GM21447 (cell line): ENCODE results near the gene TOMM34.

Experiments used
- ATAC-seq: cut with Tn5 transposase; IDR thresholded peaks from one replicate; pipeline ENCODE4 v1.9.1; 2021; ENCODE audit not compliant: unreplicated experiment

Gene TOMM34

DNA sequence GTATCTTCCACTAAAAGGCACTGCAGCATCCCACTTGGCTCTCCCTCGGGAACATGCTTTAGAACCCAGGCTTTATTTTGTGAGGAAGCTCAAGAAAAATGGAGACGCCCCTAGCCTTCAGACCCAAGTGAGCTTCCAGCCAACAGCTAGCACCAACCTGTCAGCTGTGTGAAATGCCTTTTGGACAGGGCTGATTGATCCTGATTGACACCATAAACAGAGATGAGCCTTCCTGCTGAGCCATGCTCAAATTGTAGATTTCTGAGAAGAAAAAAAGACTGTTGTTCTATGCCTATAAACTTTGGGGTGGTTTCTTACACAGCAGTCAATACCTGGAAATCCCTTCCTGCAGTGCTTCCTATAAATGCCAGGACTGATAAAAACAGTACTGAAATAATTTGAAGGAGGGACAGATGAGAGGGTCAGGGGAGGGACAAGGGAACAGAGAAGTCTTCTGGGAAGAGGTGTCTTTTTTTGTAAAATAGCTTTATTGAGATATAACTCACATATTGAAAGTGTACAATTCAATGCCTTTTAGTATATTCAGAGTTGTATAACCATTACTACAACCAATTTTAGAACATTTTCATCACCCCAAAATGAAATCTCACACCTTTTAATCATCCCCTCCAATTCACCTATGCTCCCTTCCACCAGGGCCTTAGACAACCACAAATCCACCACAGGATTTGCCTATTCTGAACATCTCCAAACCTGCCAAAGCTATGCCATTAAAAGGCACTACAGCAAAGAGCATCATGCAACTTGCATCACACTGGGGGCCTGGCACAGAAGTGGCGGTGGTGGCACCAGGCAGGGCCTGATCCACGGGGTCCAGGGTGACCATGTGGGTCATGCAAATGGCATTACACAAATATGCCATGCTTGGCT is 3.4 kb upstream of the TOMM34 start:
- no peak for ATAC-seq

- ATAC-seq: no peak
Measured at GRCh38 chr20:44962483-44962882, 2.3 kb upstream of the TOMM34 start.

GRCh38 chr20:44961870-44962267 is 1.7 kb upstream of the TOMM34 start:
- ATAC-seq: no peak

DNA sequence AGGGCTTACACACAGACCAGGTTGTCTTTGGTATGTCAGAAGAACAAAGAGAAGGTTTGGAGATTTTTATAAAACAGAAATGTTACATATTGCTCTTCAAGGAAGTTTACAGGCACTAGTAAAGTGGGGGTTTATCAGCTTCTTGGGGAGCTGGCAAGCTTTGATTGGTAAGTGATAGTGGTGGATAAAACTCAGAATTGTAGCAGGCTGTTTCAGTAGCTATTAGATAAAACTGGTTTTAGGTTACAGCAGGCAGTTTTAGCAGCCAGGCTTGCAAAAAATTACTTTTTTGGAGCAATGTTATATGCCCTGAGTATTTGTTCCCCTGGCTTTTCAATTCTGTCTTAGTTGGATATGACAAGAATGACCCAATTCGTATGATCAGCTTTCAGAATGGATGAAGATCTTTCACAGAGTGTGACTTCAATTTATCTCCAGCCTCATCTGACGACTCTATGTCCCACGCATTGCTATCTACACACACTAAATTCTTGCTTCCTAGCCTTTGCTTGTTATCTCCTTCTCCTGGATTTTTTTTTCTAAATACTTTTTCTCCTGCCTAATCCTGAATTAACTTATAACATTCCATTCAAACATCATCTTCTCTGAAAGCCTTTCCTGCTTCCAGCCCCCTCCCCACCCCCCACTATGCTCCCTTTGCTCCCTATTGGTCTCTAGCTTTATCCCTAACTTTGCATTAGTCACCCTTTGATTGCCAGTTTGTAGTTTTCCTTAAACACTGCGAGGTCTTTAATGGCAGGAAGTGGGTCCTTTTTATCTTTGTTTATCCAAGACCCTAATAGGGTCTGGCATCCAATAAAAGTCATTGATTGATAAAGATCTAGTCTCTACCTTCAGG is 1.0 kb upstream of the TOMM34 start:
- ATAC-seq: no peak

GRCh38 chr20:44959638-44960102 is 527 bp downstream of the TOMM34 start:
- ATAC-seq: no peak

GRCh38 chr20:44959082-44959637 is 1.0 kb downstream of the TOMM34 start:
- ATAC-seq: no peak

DNA sequence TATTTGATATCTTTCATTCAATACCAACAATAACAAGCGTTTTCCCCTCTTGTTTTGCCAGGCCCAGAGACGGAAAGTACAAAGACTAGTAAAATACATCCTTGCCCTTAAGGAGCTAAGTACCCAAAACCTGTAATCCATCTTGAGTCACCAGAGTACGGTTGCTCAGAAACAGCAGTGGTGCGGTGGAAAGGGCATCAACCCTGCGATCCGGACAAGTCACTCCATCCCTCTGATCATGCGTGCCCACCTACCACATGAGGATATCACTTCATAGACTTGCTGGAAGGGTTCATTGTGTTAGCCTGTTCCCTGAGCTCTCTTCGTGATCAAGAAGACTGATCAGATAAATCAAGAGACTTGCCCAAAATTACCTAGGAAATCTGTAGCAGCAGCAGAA is 1.9 kb downstream of the TOMM34 start:
- no peak for ATAC-seq

DNA sequence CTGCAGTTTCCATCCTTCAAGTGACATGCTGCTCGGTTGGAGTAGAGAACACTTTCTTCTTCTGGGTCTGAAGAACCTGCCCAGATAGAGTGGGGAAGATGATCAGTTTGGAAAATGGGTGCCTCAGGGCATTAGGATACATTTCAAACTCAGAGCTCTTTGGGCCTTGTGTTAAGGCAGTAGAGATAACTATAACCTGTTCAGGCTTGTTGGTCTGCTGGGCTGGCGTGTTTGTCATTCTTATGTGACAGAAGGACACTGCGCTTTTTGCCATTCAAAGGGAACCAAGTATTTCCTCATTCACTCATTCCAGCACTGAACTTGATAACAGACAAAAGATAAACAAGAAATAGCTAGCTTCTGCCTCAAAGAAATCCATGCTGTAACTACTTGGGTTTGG is 3.8 kb downstream of the TOMM34 start:
- no peak for ATAC-seq

DNA sequence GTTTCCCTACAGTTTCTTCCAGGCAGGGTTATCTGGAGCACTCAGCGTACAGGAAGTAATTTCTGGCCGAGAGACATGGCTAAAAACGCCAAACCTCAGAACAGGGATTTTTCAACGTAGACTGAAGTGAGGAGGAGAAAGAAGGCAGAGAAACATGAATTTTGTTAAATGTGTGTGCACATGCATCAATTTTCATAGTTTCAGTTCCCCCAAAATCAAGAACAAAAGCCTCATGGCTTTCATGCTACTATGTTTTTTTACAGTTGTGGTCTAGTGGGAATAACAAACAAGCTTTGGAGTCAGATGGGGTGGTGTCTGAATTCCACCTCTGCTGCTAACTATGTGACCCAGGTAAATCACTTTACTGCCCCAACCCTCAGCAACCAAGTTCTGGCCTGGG is 4.9 kb downstream of the TOMM34 start:
- no peak for ATAC-seq

- ATAC-seq: no peak
Measured at GRCh38 chr20:44954211-44954610, 6.0 kb downstream of the TOMM34 start.

DNA sequence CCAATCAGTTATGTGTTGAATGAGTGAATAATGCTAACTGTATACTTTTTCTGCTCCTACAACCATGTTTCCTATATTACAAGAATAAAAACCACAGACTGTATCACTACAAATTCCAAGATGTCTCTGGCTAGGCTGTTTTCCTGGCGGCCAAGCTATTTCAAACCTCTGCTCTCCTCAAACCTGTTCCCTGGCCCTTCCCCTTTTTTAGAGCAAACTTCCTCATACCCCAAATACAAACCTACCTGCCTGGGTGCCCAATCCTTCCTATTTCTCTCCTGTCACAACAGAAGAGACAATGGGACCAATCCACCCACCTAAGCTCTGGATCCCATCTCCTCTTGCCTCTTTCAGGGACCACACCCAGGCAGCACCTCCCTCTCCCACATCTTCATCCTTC is 7.5 kb downstream of the TOMM34 start:
- ATAC-seq: no peak

DNA sequence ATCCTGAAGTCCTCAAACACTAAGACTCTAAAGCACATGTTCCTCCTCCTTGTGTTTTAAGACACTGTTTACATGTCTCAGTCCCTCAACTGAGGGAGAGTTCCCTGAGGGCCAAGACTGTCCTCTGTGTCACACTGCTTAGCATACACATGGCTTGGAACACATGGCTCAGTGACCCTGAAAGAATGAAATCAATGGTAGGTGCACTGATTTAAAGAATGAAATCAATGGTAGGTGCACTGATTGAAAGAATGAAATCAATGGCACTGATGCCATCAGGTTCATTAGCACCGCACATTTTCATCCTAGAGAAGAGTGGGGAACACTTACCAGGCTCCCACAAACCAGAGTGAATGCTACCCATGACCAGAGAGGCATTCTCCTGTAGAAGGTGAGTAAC is 9.8 kb downstream of the TOMM34 start:
- no peak for ATAC-seq

DNA sequence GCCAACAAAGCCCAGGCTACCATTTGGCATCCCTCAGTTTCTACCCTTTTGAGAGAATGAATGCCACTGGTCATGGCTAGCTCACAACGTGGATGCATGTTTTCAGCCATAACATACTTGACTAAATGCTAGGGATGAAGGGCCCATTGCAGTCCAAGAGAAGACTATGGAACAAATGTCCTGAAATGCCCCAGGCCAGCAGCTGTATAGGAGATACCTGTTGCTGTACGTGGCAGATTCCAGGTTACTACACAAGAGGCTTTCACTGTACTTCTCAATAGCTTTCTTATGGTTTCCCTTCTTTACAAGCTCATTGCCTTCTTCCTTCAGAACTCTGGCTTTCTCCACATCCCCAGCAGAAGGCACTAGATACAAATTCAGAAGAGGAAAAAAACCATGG is 11.7 kb downstream of the TOMM34 start:
- no peak for ATAC-seq

DNA sequence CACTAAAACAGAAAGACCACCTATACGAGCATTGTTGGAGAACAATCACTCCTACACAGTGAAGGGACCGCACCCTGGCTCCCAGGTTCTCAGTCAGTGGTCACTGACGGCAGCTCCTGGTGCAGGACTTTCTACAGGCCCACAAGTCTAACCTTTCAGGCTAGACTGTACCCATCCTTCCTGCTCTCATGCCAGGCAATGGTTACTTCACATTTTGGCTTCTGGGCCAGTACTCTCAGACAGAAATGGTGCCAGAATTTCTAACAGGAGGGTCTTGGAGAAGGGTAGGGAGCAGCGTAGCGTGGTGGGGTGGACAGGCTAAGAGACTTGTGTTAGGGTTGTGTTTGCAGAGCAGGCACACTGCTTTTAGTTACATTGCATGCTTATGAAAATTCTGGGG is 12.1 kb downstream of the TOMM34 start:
- ATAC-seq: no peak

DNA sequence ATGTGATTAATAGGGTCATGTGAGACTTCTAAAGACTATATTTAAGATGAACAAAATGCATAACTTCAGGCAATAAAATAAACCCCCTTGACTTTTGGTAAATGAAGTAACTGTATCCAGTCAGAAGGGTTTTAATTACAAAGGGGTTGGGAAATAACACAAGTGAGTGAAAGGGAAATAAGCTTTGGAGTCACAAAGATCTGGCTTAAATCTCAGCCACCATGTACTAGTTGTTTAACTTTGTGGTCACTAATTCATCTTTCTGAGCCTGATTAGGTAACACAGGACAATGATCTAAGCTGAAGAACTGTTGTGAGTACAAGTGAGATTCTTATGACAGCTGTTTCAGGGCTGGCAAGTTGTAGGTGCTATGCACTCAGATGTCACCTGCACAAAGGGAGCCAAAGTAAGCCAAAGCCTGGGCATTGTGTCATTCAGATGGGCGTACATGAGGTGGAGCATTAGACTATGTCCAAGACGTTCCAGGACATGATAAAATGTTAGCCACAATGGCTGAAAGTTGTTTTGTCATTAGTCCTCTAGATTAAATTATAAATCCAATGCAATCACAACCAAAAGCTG is 13.8 kb downstream of the TOMM34 start:
- ATAC-seq: no peak

GRCh38 chr20:44945261-44945660 is 14.9 kb downstream of the TOMM34 start:
- ATAC-seq: no peak

- ATAC-seq: no peak
Measured at GRCh38 chr20:44943828-44944227, 16.4 kb downstream of the TOMM34 start.

DNA sequence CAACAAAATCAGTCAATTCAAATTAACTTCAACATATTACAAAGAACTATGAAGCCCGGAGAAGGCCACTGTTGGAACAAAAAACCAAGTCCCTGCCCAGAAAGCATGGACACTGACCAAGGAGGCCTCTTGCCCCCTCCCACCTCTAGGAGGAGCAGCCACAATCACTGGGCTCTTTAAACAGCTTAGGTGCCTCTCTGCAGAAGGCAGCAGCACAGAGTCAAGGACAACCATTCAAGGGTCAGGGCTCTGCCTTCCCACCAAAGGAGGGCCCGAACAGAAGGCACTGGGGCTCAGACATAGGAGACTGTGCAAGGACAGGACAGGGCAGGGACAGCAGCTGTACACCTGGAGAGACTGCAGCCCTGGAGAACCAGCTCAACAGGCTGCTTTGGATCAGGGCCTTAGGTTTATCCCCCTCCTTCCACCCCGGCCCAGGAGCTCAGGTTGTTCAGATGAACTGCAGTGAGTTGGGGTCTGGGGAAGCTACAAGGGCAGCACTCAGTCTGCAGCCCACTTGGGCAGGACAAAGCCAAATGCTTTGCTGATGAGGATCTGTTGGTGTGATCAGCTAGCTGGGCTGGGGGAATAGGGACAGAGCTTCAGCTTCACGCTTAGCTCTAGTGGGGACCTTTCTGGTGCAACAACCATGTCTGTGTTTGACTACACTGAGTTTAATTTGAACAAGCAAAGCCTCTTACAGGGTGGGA is 17.8 kb downstream of the TOMM34 start:
- no peak for ATAC-seq

GRCh38 chr20:44941120-44941691 is 19.0 kb downstream of the TOMM34 start:
- ATAC-seq: no peak

GRCh38 chr20:44938637-44939036 is 21.6 kb downstream of the TOMM34 start:
- no peak for ATAC-seq
